Right cardiac atrium (tissue), 5 donors: ENCODE results near the gene KCNQ5. TPM values are rescaled to one million over a fixed set of nuclear protein-coding genes. Genes with fewer than 3 reads are reported as not detected.

Experiments
- ATAC-seq, 2 donors: fragments of 200-7000 bp; cut with Tn5 transposase; one replicate each; pipeline versions ENCODE4 v1.8.0 to v1.9.1; 2020; ENCODE audit warnings: moderate library complexity in 2 of 2, mild to moderate bottlenecking in 1 of 2
- DNase-seq, 3 donors: peaks; one replicate each; pipeline ENCODE4 v3.0.0-alpha.2; 2020
- H3K27ac ChIP-seq: one replicate; pipeline ENCODE4 v1.5.1; 2013; ENCODE audit warnings: mild to moderate bottlenecking, low read length, control low read depth, moderate library complexity
- H3K27me3 ChIP-seq: one replicate; pipeline ENCODE4 v1.6.1; 2013; ENCODE audit not compliant: control insufficient read depth, insufficient read depth
- H3K4me1 ChIP-seq: one replicate; pipeline ENCODE4 v1.6.1; 2013; ENCODE audit warnings: low read length; ENCODE audit not compliant: control insufficient read depth, insufficient read depth
- H3K4me3 ChIP-seq: one replicate; pipeline ENCODE4 v1.5.1; 2013; ENCODE audit warnings: low read length, control low read depth
- H3K9me3 ChIP-seq: one replicate; pipeline ENCODE4 v1.6.1; 2013; ENCODE audit warnings: low read length; ENCODE audit not compliant: control insufficient read depth
- WGBS: extraction: QIAGEN DNeasy Blood & Tissue Kit; methylation state at CpG from one replicate; pipeline ENCODE4 v1.1.7; 2013; 5-methylcytosine and 5-hydroxymethylcytosine counted together
- intact Hi-C, 4 donors: fragments of 100-400 bp; cut with DNase I; formaldehyde crosslinking; loops; one replicate each; pipeline versions ENCODE4 v1.11.0 to v1.14.0; 2022 to 2023
- polyA plus RNA-seq: library from polyadenylated mRNA; stranded (reverse); fragments of 200-250 nt; gene quantifications from one replicate; pipeline ENCODE4 v1.2.3, GENCODE V29; 2013
- total RNA-seq, 4 donors: library from RNA; stranded (reverse); fragmentation: NEBNext Ultra II Directional; extraction: Animal tissue kit (Norgen Biotek cat#: 25700); gene quantifications; one replicate each; pipeline ENCODE4 v1.2.1, GENCODE V29; 2021
- donor health status: healthy with polysubstance abuse.
- donor health status: DM: no; HTN: yes; CAD: no.
- donor health status: DM: no; HTN: no; CAD: no.
- donor health status: DM: no; HTN: yes; CAD: no; lungs with severe emphysema.
- donor health status: DM: yes; HTN: yes; CAD: no.

KCNQ5 gene
- total and polyA plus RNA-seq, 5 donors, result 0.20 to 0.68 (median 0.36) TPM; not detected in 1

- Histone ChIP-seq H3K27me3 (no peaks in the 10 kb centered on the region), H3K4me1 (no peaks in the 10 kb centered on the region), H3K4me3 (no peak overlapping the region), H3K9me3 (no peaks in the 10 kb centered on the region), H3K27ac (no peak overlapping the region)
- ATAC-seq (no peak), DNase-seq (no peak)
- intact Hi-C loops, result no loop called here
Measured at GRCh38 chr6:72849346-72849745, 227.5 kb downstream of the KCNQ5 start.

- H3K4me3 ChIP-seq, result no peak overlapping the region
- DNase-seq (no peak), ATAC-seq (no peak)
- WGBS, result 79% methylated on average over 2 of the region's 2 CpGs
- H3K27ac ChIP-seq, result no peak overlapping the region
- H3K9me3 ChIP-seq, result no peaks in the 10 kb centered on the region
- no peaks in the 10 kb centered on the region for H3K4me1 ChIP-seq
- no peaks in the 10 kb centered on the region for H3K27me3 ChIP-seq
- intact Hi-C loops, result no loop called here
Measured at GRCh38 chr6:72850040-72850439, 228.2 kb downstream of the KCNQ5 start.

GRCh38 chr6:72850469-72850868, 228.6 kb downstream of the KCNQ5 start:
- Histone ChIP-seq H3K9me3 (no peaks in the 10 kb centered on the region), H3K4me3 (no peak overlapping the region), H3K4me1 (no peaks in the 10 kb centered on the region), H3K27me3 (no peaks in the 10 kb centered on the region), H3K27ac (no peak overlapping the region)
- 36% methylated on average over 1 of the region's 1 CpG for WGBS
- intact Hi-C loops, result no loop called here
- ATAC-seq, result no peak
- DNase-seq, result no peak

- Histone ChIP-seq H3K9me3 (no peaks in the 10 kb centered on the region), H3K27ac (no peak overlapping the region), H3K27me3 (no peaks in the 10 kb centered on the region), H3K4me1 (no peaks in the 10 kb centered on the region), H3K4me3 (no peak overlapping the region)
- DNase-seq, result no peak
- ATAC-seq, result no peak
- WGBS, result 68% methylated on average over 2 of the region's 2 CpGs
- intact Hi-C loops, result no loop called here
Measured at GRCh38 chr6:72855471-72855870, 233.6 kb downstream of the KCNQ5 start.

GRCh38 chr6:72856801-72857200, 234.9 kb downstream of the KCNQ5 start:
- no peaks in the 10 kb centered on the region for H3K9me3 ChIP-seq
- DNase-seq (peak in 1 of 3 donors; percentile 46), ATAC-seq (no peak)
- no peaks in the 10 kb centered on the region for H3K4me1 ChIP-seq
- no peaks in the 10 kb centered on the region for H3K27me3 ChIP-seq
- intact Hi-C loops, result no loop called here
- WGBS, result 81% methylated on average over 3 of the region's 3 CpGs
- no peak overlapping the region for H3K27ac ChIP-seq
- no peak overlapping the region for H3K4me3 ChIP-seq

- intact Hi-C loops, result no loop called here
- no peaks in the 10 kb centered on the region for H3K9me3 ChIP-seq
- no peaks in the 10 kb centered on the region for H3K27me3 ChIP-seq
- no peak overlapping the region for H3K27ac ChIP-seq
- DNase-seq, result no peak
- no peak for ATAC-seq
- no peaks in the 10 kb centered on the region for H3K4me1 ChIP-seq
- no peak overlapping the region for H3K4me3 ChIP-seq
- WGBS, result 88% methylated on average over 4 of the region's 4 CpGs
Measured at GRCh38 chr6:72857791-72858585, 236.1 kb downstream of the KCNQ5 start.

GRCh38 chr6:72861059-72861458, 239.2 kb downstream of the KCNQ5 start:
- intact Hi-C loops, result no loop called here
- no peak for DNase-seq
- Histone ChIP-seq H3K27ac (no peak overlapping the region), H3K4me3 (no peak overlapping the region), H3K27me3 (no peaks in the 10 kb centered on the region), H3K9me3 (no peaks in the 10 kb centered on the region), H3K4me1 (no peaks in the 10 kb centered on the region)
- 44% methylated on average over 2 of the region's 2 CpGs for WGBS
- no peak for ATAC-seq

GRCh38 chr6:72861935-72862432, 240.1 kb downstream of the KCNQ5 start:
- intact Hi-C loops, result no loop called here

GRCh38 chr6:72863131-72863530, 241.3 kb downstream of the KCNQ5 start:
- Histone ChIP-seq H3K27me3 (no peaks in the 10 kb centered on the region), H3K4me3 (no peak overlapping the region), H3K4me1 (no peaks in the 10 kb centered on the region), H3K27ac (no peak overlapping the region), H3K9me3 (no peaks in the 10 kb centered on the region)
- intact Hi-C loops, result no loop called here
- ATAC-seq (no peak), DNase-seq (no peak)
- WGBS, result 31% methylated on average over 1 of the region's 1 CpG

More at GRCh38 chr6:72861935-72862432, 240.1 kb downstream of the KCNQ5 start:
- ATAC-seq (peak; percentile 94 to 95), DNase-seq (peak; percentile 55 to 76 (median 56))
- H3K4me1 ChIP-seq, result no peaks in the 10 kb centered on the region
- H3K27ac ChIP-seq, result no peak overlapping the region
- H3K27me3 ChIP-seq, result no peaks in the 10 kb centered on the region
- H3K4me3 ChIP-seq, result no peak overlapping the region
- WGBS, result 22% methylated on average over 2 of the region's 2 CpGs
- no peaks in the 10 kb centered on the region for H3K9me3 ChIP-seq

GRCh38 chr6:72864236-72864635, 242.4 kb downstream of the KCNQ5 start:
- no peak for DNase-seq
- intact Hi-C loops, result no loop called here
- Histone ChIP-seq H3K27ac (no peak overlapping the region), H3K27me3 (no peaks in the 10 kb centered on the region), H3K4me1 (no peaks in the 10 kb centered on the region), H3K9me3 (no peaks in the 10 kb centered on the region), H3K4me3 (no peak overlapping the region)
- peak in 1 of 2 donors; percentile 50 for ATAC-seq
- WGBS, result 51% methylated on average over 1 of the region's 1 CpG

- no peak for DNase-seq
- H3K4me3 ChIP-seq, result no peak overlapping the region
- H3K9me3 ChIP-seq, result no peaks in the 10 kb centered on the region
- ATAC-seq, result no peak
- intact Hi-C loops, result no loop called here
- no peaks in the 10 kb centered on the region for H3K27me3 ChIP-seq
- no peaks in the 10 kb centered on the region for H3K4me1 ChIP-seq
- H3K27ac ChIP-seq, result no peak overlapping the region
Measured at GRCh38 chr6:72864799-72865198, 242.9 kb downstream of the KCNQ5 start.
